K562 (cell line): Measurements from ENCODE around the gene ARFIP2. TPM values are rescaled to one million over a fixed set of nuclear protein-coding genes. Genes with fewer than 3 reads are reported as not detected.

Source experiments
- ATAC-seq: fragments of 200-7000 bp; cut with Tn5 transposase; 3 replicates; pipeline ENCODE4 v1.9.1; 2020; ENCODE audit warnings: moderate library complexity
- BruUV-seq: library from RNA; stranded (reverse); fragments of 400-500 nt; replicated peaks from 2 replicates; lab custom pipeline; 2021; lab: Mats Ljungman, UMichigan
- CTCF ChIA-PET: fragments of 300-600 bp; formaldehyde crosslinking; extraction: SDS; loops from one replicate; lab custom pipeline; 2021; ENCODE audit warnings: low intra/inter-chr PET ratio; lab: Yijun Ruan, JAX
- POLR2A ChIA-PET: fragments of 300-600, 350-650 bp; sonication (Branson Sonifier 250); formaldehyde crosslinking; extraction: SDS; loops from one replicate; lab custom pipeline; 2021; ENCODE audit warnings: antibody characterized with exemption, inconsistent platforms; lab: Yijun Ruan, JAX
- DNase-seq, 4 experiments: peaks; one replicate each; pipeline versions ENCODE4 v3.0.0 to v3.0.0-alpha.2; 2011 to 2018; ENCODE audit warnings: low spot score in 3 of 4, mixed read lengths in 3 of 4; ENCODE audit errors: extremely low read depth in 1 of 4
- FAIRE-seq: peaks from 2 replicates; lab custom pipeline; 2011; peaks lifted over from hg19 to GRCh38; lab: Jason Lieb, UNC
- H2AFZ ChIP-seq: 2 replicates; pipeline ENCODE4 v1.6.0; 2011; ENCODE audit warnings: low read depth, low read length, control low read depth, inconsistent platforms
- H3K27ac ChIP-seq: fragments of 200-600 bp; 3 replicates; pipeline ENCODE4 v1.8.0; 2011; ENCODE audit warnings: low read depth, mild to moderate bottlenecking, control low read depth, inconsistent platforms, low read length, moderate library complexity, mixed read lengths; ENCODE audit errors: extremely low read depth
- H3K27me3 ChIP-seq, 2 experiments: fragments of 300-600 bp in 1 of 2; 2 replicates in 1 of 2; 3 replicates in 1 of 2; pipeline versions ENCODE4 v1.6.0 to v1.8.0; 2011; ENCODE audit warnings: inconsistent platforms in 2 of 2, low read length in 2 of 2, mild to moderate bottlenecking in 1 of 2, mixed read lengths in 1 of 2, moderate library complexity in 1 of 2; ENCODE audit not compliant: control insufficient read depth in 2 of 2, insufficient read depth in 2 of 2
- H3K36me3 ChIP-seq: fragments of 300-600 bp; 3 replicates; pipeline ENCODE4 v1.8.0; 2011; ENCODE audit warnings: mild to moderate bottlenecking, low read length, inconsistent platforms; ENCODE audit not compliant: control insufficient read depth, insufficient read depth
- H3K4me1 ChIP-seq, 2 experiments: fragments of 200-600 bp in 1 of 2; replicated peaks in 1 of 2; 2 replicates in 1 of 2; 3 replicates in 1 of 2; pipeline versions ENCODE4 v1.5.1 to v1.8.0; 2011; ENCODE audit warnings: inconsistent platforms in 2 of 2, low read length in 2 of 2, mild to moderate bottlenecking in 1 of 2, mixed read lengths in 1 of 2, moderate library complexity in 1 of 2; ENCODE audit not compliant: control insufficient read depth in 2 of 2, insufficient read depth in 2 of 2
- H3K4me2 ChIP-seq: 2 replicates; pipeline ENCODE4 v1.6.1; 2011; ENCODE audit warnings: low read length, control low read depth, inconsistent platforms, mixed read lengths; ENCODE audit not compliant: insufficient read depth
- H3K4me3 ChIP-seq: fragments of 200-600 bp; sonication (generic), shearing (Covaris generic); 2 replicates; pipeline ENCODE4 v1.5.1; 2016; ENCODE audit warnings: control low read depth, inconsistent platforms
- H3K79me2 ChIP-seq: fragments of 200-600 bp; 3 replicates; pipeline ENCODE4 v1.8.0; 2011; ENCODE audit warnings: low read length, inconsistent platforms; ENCODE audit not compliant: control insufficient read depth, insufficient read depth
- H3K9ac ChIP-seq, 2 experiments: 2 replicates each; pipeline versions ENCODE4 v1.6.0 to v1.6.1; 2011; ENCODE audit warnings: low read depth in 2 of 2, low read length in 2 of 2, control low read depth in 1 of 2, inconsistent platforms in 1 of 2, mild to moderate bottlenecking in 1 of 2, mixed read lengths in 1 of 2; ENCODE audit not compliant: insufficient read depth in 1 of 2
- H3K9me1 ChIP-seq: one replicate; pipeline ENCODE4 v1.6.0; 2011; ENCODE audit warnings: inconsistent platforms, mild to moderate bottlenecking, low read length, moderate library complexity; ENCODE audit not compliant: control insufficient read depth, insufficient read depth
- H3K9me3 ChIP-seq: replicated peaks from 2 replicates; pipeline ENCODE4 v1.5.1; 2011; ENCODE audit warnings: low read depth, low read length, inconsistent platforms; ENCODE audit not compliant: control insufficient read depth, insufficient read depth
- H4K20me1 ChIP-seq: replicated peaks from 2 replicates; pipeline ENCODE4 v1.6.1; 2011; ENCODE audit warnings: low read length, inconsistent platforms, mixed read lengths; ENCODE audit not compliant: control insufficient read depth, insufficient read depth
- CHD7 ChIP-seq: fragments of 200-600 bp; sonication (generic); IDR thresholded peaks from one replicate; pipeline ENCODE4 v1.6.1; 2012; ENCODE audit warnings: mild to moderate bottlenecking, low read depth, low read length, inconsistent platforms
- WGBS: fragments of 100-300 bp; shearing (Covaris generic); methylation state at CpG from one replicate; pipeline ENCODE4 v1.1.6; 2016; ENCODE audit warnings: low coverage, mixed read lengths; ENCODE audit not compliant: insufficient coverage; ENCODE audit errors: missing lambda C conversion rate; 5-methylcytosine and 5-hydroxymethylcytosine counted together
- in situ Hi-C: fragments of 300-500 bp; cut with MboI; formaldehyde crosslinking; loops from 4 replicates; pipeline ENCODE4 v1.15.0; 2018; ENCODE audit warnings: inconsistent platforms, mixed read lengths
- intact Hi-C: fragments of 100-400 bp; cut with micrococcal nuclease; formaldehyde crosslinking; loops from 2 replicates; pipeline ENCODE4 v1.14.2; 2022
- polyA plus RNA-seq, 8 experiments: library from polyadenylated mRNA; depleted of rRNA in 4 of 8; stranded (reverse) in 5 of 8; unstranded in 3 of 8; fragments of >200 nt; fragmentation: Nextera tagmentation in 2 of 8; fragmentation: Illumina TruSeq in 1 of 8; extraction: Ambion mirVana in 2 of 8; extraction: Trizol in 1 of 8; gene quantifications; 2 replicates each; pipeline versions ENCODE4 v1.2.1 to v1.2.3, GENCODE V29; 2011 to 2014; ENCODE audit warnings: inconsistent platforms in 1 of 8, missing spikeins in 1 of 8
- total RNA-seq, 7 experiments: library from RNA; depleted of rRNA in 6 of 7; stranded (reverse); fragments of >200 nt in 6 of 7; fragmentation: Illumina TruSeq in 2 of 7; extraction: Trizol in 2 of 7; gene quantifications; 2 replicates each; pipeline versions ENCODE4 v1.2.1 to v1.2.3, GENCODE V29; 2011 to 2021; ENCODE audit warnings: low replicate concordance in 1 of 7

The ARFIP2 gene
- total and polyA plus RNA-seq, 9 of the 15 experiments (the other 6 are each of a cell fraction or from before 2014, with no cell fraction given): 11.8 to 74.1 (median 41.0) TPM

- FAIRE-seq: no peak
- POLR2A ChIA-PET: interaction anchor here (0.9 to 1.1 kb wide), 2 partner anchors 20 to 69 kb away, joined by 3 read pairs; partner anchors contain the start of gene SMPD1
- CTCF ChIA-PET: no interaction called here
Observed at GRCh38 chr11:6458352-6459098, 22.6 kb downstream of the ARFIP2 start.

More at GRCh38 chr11:6458352-6459098, 22.6 kb downstream of the ARFIP2 start:
- H3K27me3 ChIP-seq: no peaks in the 10 kb centered on the region
- no peak overlapping the region for H2AFZ ChIP-seq
- in situ Hi-C loops: no loop called here
- no peaks in the 10 kb centered on the region for H3K9me3 ChIP-seq
- WGBS: 14% methylated on average over 2 of the region's 2 CpGs
- H4K20me1 ChIP-seq: no peaks in the 10 kb centered on the region
- no peaks in the 10 kb centered on the region for H3K79me2 ChIP-seq
- no peaks in the 10 kb centered on the region for H3K36me3 ChIP-seq
- H3K27ac ChIP-seq: no peak overlapping the region
- H3K4me2 ChIP-seq: no peak overlapping the region
- no peak overlapping the region for H3K4me3 ChIP-seq
- no peak overlapping the region for H3K9ac ChIP-seq
- H3K9me1 ChIP-seq: no peaks in the 10 kb centered on the region
- intact Hi-C loops: no loop called here
- no peak for TF ChIP-seq CHD7
- DNase-seq (no peak), ATAC-seq (no peak)
- no peaks in the 10 kb centered on the region for H3K4me1 ChIP-seq
- no TSS peak for BruUV-seq
